Upper lobe of right lung (tissue), 1 donor: Measurements from ENCODE around the gene ADCY7. TPM values are rescaled to one million over a fixed set of nuclear protein-coding genes. Genes with fewer than 3 reads are reported as not detected.

Experiments
- ATAC-seq: fragments of 200-7000 bp; cut with Tn5 transposase; one replicate; pipeline ENCODE4 v1.9.1; 2020; ENCODE audit warnings: mild to moderate bottlenecking, moderate library complexity
- DNase-seq: peaks from one replicate; pipeline ENCODE4 v3.0.0-alpha.2; 2020
- H3K27ac ChIP-seq: fragments of 200-600 bp; one replicate; pipeline ENCODE4 v1.8.0; 2022
- H3K27me3 ChIP-seq: fragments of 200-600 bp; one replicate; pipeline ENCODE4 v1.8.0; 2022; ENCODE audit warnings: mild to moderate bottlenecking
- H3K36me3 ChIP-seq: fragments of 200-600 bp; one replicate; pipeline ENCODE4 v1.8.0; 2022
- H3K4me1 ChIP-seq: fragments of 200-600 bp; one replicate; pipeline ENCODE4 v1.8.0; 2022
- H3K4me3 ChIP-seq: fragments of 200-600 bp; one replicate; pipeline ENCODE4 v1.8.0; 2022; ENCODE audit warnings: mild to moderate bottlenecking
- H3K9me3 ChIP-seq: fragments of 200-600 bp; one replicate; pipeline ENCODE4 v1.8.0; 2022
- CTCF ChIP-seq: fragments of 200-600 bp; IDR thresholded peaks from one replicate; pipeline ENCODE4 v1.8.0; 2022; ENCODE audit warnings: antibody characterized with exemption
- intact Hi-C: fragments of 100-400 bp; cut with DNase I; formaldehyde crosslinking; loops from one replicate; pipeline ENCODE4 v1.11.0; 2022
- total RNA-seq: library from RNA; stranded (reverse); fragmentation: NEBNext Ultra II Directional; extraction: Animal tissue kit (Norgen Biotek cat#: 25700); gene quantifications from one replicate; pipeline ENCODE4 v1.2.1, GENCODE V29; 2021
- donor health status: DM: no; HTN: yes; CAD: no; lungs with severe emphysema.

The ADCY7 gene
- total RNA-seq, 1 donor from 2014 or later: 88.1 TPM

GRCh38 chr16:50276801-50277555 is 10.6 kb downstream of the ADCY7 start:
- Histone ChIP-seq H3K4me1 (peaks cover 14% of the 10 kb centered on the region), H3K9me3 (no peaks in the 10 kb centered on the region), H3K27ac (no peak overlapping the region), H3K27me3 (no peaks in the 10 kb centered on the region), H3K36me3 (no peaks in the 10 kb centered on the region), H3K4me3 (no peak overlapping the region)
- intact Hi-C loops: no loop called here
- DNase-seq (no peak), ATAC-seq (no peak)
- TF ChIP-seq CTCF: no peak

- no peaks in the 10 kb centered on the region for H3K36me3 ChIP-seq
- no peaks in the 10 kb centered on the region for H3K27me3 ChIP-seq
- no peak for TF ChIP-seq CTCF
- H3K4me1 ChIP-seq: peaks cover 25% of the 10 kb centered on the region
- no peak for ATAC-seq
- no peak for DNase-seq
- H3K9me3 ChIP-seq: no peaks in the 10 kb centered on the region
- intact Hi-C loops: no loop called here
- H3K4me3 ChIP-seq: no peak overlapping the region
- no peak overlapping the region for H3K27ac ChIP-seq
These were observed 11.9 kb downstream of the ADCY7 start for GRCh38 chr16:50278251-50278650.

GRCh38 chr16:50279504-50279865 is 13.1 kb downstream of the ADCY7 start:
- H3K36me3 ChIP-seq: no peaks in the 10 kb centered on the region
- no peak for TF ChIP-seq CTCF
- H3K9me3 ChIP-seq: no peaks in the 10 kb centered on the region
- peaks cover 38% of the 10 kb centered on the region for H3K4me1 ChIP-seq
- intact Hi-C loops: no loop called here
- peak overlapping the region; percentile 4 for H3K4me3 ChIP-seq
- DNase-seq: no peak
- no peak for ATAC-seq
- H3K27me3 ChIP-seq: no peaks in the 10 kb centered on the region
- H3K27ac ChIP-seq: no peak overlapping the region

- Histone ChIP-seq H3K27ac (peak overlapping the region; percentile 80), H3K4me3 (peak overlapping the region; percentile 6), H3K27me3 (no peaks in the 10 kb centered on the region), H3K36me3 (no peaks in the 10 kb centered on the region), H3K4me1 (peaks cover 48% of the 10 kb centered on the region), H3K9me3 (no peaks in the 10 kb centered on the region)
- no peak for ATAC-seq
- TF ChIP-seq CTCF: no peak
- intact Hi-C loops: no loop called here
- DNase-seq: no peak
These were observed 14.6 kb downstream of the ADCY7 start for GRCh38 chr16:50280932-50281331.

GRCh38 chr16:50281391-50282009 is 15.1 kb downstream of the ADCY7 start:
- no peaks in the 10 kb centered on the region for H3K27me3 ChIP-seq
- peak overlapping the region; percentile 80 for H3K27ac ChIP-seq
- H3K4me1 ChIP-seq: peaks cover 48% of the 10 kb centered on the region
- H3K9me3 ChIP-seq: no peaks in the 10 kb centered on the region
- intact Hi-C loops: no loop called here
- ATAC-seq (no peak), DNase-seq (no peak)
- H3K36me3 ChIP-seq: no peaks in the 10 kb centered on the region
- H3K4me3 ChIP-seq: peak overlapping the region; percentile 6
- no peak for TF ChIP-seq CTCF
